ENCODE measurements around the gene SLC7A6OS. TPM values are rescaled to one million over a fixed set of nuclear protein-coding genes. Genes with fewer than 3 reads are reported as not detected.

Gene SLC7A6OS
- total RNA-seq, 1 experiment from 2014 or later = 14.2 TPM

DNA sequence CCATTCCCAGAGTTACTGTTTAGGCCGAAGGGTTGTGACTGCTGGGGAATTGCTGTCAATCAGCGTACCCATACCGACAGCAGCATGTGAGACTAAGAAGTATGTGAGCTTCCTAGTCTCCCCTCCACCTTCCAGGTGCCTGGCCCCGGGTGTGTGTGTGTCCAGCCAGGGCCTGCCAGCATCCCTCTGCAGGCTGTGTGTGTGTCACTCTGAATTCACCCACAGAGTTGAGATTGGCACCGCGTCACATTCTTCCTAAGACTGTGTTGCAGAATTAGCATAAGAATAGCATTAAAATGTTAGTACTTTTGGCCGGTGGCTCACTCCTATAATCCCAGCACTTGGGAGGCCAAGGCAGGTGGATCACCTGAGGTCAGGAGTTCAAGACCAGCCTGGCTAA is 31.9 kb upstream of the SLC7A6OS start:
- Histone ChIP-seq H3K9me3 (ENCODE audit: insufficient read depth, low read depth) (no peaks in the 10 kb centered on the region), H3F3A (ENCODE audit: insufficient read depth, low read depth) (no peaks in the 10 kb centered on the region), H3K27me3 (ENCODE audit: insufficient read depth, low read depth) (no peaks in the 10 kb centered on the region), H3K4me1 (replicated peaks; ENCODE audit: insufficient read depth) (no peaks in the 10 kb centered on the region), H4K20me1 (ENCODE audit: insufficient read depth) (no peaks in the 10 kb centered on the region; the same call in 1 of the 2 replicates), H2AFZ (no peak overlapping the region), H3K27ac (no peak overlapping the region), H3K36me3 (ENCODE audit: low read depth) (no peaks in the 10 kb centered on the region; the same call in 1 of the 2 replicates), H3K4me2 (no peak overlapping the region), H3K4me3 (no peak overlapping the region), H3K9me2 (ENCODE audit: insufficient read depth) (no peaks in the 10 kb centered on the region), H3K79me2 (ENCODE audit: low read depth) (no peaks in the 10 kb centered on the region)
- DNase-seq = no peak
- intact Hi-C loops (cut with micrococcal nuclease; ENCODE audit: unreplicated experiment) = no loop called here
- no peak for TF ChIP-seq EZH2 (IDR thresholded peaks at IDR 0.05; ENCODE audit: low read depth)
- TF ChIP-seq, protein P1, sequence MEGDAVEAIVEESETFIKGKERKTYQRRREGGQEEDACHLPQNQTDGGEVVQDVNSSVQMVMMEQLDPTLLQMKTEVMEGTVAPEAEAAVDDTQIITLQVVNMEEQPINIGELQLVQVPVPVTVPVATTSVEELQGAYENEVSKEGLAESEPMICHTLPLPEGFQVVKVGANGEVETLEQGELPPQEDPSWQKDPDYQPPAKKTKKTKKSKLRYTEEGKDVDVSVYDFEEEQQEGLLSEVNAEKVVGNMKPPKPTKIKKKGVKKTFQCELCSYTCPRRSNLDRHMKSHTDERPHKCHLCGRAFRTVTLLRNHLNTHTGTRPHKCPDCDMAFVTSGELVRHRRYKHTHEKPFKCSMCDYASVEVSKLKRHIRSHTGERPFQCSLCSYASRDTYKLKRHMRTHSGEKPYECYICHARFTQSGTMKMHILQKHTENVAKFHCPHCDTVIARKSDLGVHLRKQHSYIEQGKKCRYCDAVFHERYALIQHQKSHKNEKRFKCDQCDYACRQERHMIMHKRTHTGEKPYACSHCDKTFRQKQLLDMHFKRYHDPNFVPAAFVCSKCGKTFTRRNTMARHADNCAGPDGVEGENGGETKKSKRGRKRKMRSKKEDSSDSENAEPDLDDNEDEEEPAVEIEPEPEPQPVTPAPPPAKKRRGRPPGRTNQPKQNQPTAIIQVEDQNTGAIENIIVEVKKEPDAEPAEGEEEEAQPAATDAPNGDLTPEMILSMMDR (conservative IDR thresholded peaks at IDR 0.05) = no peak
- ChIA-PET POLR2A (ENCODE audit: unreplicated experiment) (no interaction called here), CTCF (no interaction called here)
- BruUV-seq (replicated peaks) = no TSS peak

GRCh38 chr16:68339214-68339613 is 28.5 kb upstream of the SLC7A6OS start:
- H2AFZ ChIP-seq = no peak overlapping the region
- POLR2A ChIA-PET (ENCODE audit: unreplicated experiment) = no interaction called here
- peaks cover 5% of the 10 kb centered on the region; the same call in 1 of the 2 replicates for H3K36me3 ChIP-seq (ENCODE audit: low read depth)
- TF ChIP-seq, protein P1 (conservative IDR thresholded peaks at IDR 0.05) = no peak
- no peak for TF ChIP-seq EZH2 (IDR thresholded peaks at IDR 0.05; ENCODE audit: low read depth)
- intact Hi-C loops (cut with micrococcal nuclease; ENCODE audit: unreplicated experiment) = no loop called here
- H3K4me2 ChIP-seq = no peak overlapping the region
- BruUV-seq (replicated peaks) = no TSS peak
- no peaks in the 10 kb centered on the region for H3K27me3 ChIP-seq (ENCODE audit: insufficient read depth, low read depth)
- H3K4me1 ChIP-seq (replicated peaks; ENCODE audit: insufficient read depth) = no peaks in the 10 kb centered on the region
- CTCF ChIA-PET = no interaction called here
- H3K4me3 ChIP-seq = no peak overlapping the region
- H3K27ac ChIP-seq = no peak overlapping the region
- no peaks in the 10 kb centered on the region for H3F3A ChIP-seq (ENCODE audit: insufficient read depth, low read depth)
- no peaks in the 10 kb centered on the region for H4K20me1 ChIP-seq (ENCODE audit: insufficient read depth)
- no peaks in the 10 kb centered on the region for H3K9me3 ChIP-seq (ENCODE audit: insufficient read depth, low read depth)
- DNase-seq = no peak
- H3K9me2 ChIP-seq (ENCODE audit: insufficient read depth) = no peaks in the 10 kb centered on the region
- H3K79me2 ChIP-seq (ENCODE audit: low read depth) = no peaks in the 10 kb centered on the region

DNA sequence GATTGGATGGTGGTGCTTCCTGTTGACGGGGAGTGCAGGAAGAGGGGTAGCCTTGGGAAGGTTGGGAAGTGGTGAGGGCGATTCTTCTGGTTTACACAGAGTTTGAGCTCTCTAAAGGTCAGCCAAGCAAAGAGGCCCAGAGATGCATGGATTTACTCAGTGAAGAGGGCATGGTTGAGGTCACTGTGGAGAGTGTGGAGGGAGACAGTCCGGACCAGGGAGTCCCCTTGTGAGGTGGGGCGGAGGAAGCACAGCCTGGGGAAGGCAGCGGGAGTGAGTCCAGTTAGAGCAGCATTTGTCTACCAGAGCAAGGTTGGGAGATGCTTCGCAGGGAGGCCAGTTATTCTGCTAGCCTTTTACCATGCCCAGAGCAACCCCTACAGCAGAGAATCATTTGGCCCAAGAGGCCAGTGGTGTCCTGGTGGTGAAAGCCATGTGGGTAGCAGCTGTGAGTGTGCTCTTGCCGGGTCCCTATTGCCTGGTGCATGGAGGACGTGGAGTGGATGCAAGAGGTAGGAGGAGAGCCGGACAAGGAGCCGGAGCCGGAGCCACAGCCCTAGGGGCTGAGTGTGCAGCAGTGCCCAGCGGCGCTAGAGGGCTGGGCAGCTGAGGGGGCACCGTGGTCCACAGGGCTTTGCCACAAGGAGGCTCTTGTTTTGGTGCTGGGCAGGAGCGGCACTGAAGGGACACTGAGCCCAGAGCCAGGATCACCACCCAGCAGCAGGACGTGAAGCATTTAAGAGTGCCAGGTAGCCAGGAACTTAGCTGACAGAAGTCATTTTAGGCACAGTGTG is 27.8 kb upstream of the SLC7A6OS start:
- no peaks in the 10 kb centered on the region for H3K27me3 ChIP-seq (ENCODE audit: insufficient read depth, low read depth)
- no peaks in the 10 kb centered on the region for H3F3A ChIP-seq (ENCODE audit: insufficient read depth, low read depth)
- CTCF ChIA-PET = no interaction called here
- H3K9me3 ChIP-seq (ENCODE audit: insufficient read depth, low read depth) = no peaks in the 10 kb centered on the region
- no peaks in the 10 kb centered on the region for H3K9me2 ChIP-seq (ENCODE audit: insufficient read depth)
- TF ChIP-seq, protein P1 (conservative IDR thresholded peaks at IDR 0.05) = no peak
- TF ChIP-seq EZH2 (IDR thresholded peaks at IDR 0.05; ENCODE audit: low read depth) = no peak
- intact Hi-C loops (cut with micrococcal nuclease; ENCODE audit: unreplicated experiment) = no loop called here
- POLR2A ChIA-PET (ENCODE audit: unreplicated experiment) = interaction anchor here (0.6 kb wide), 1 partner anchor 74 kb away, joined by 3 read pairs; the partner anchor contains the start of gene SLC7A6
- peaks cover 5% of the 10 kb centered on the region; the same call in 1 of the 2 replicates for H3K36me3 ChIP-seq (ENCODE audit: low read depth)
- H2AFZ ChIP-seq = no peak overlapping the region
- no peak for DNase-seq
- H3K4me2 ChIP-seq = no peak overlapping the region
- no peak overlapping the region for H3K4me3 ChIP-seq
- H4K20me1 ChIP-seq (ENCODE audit: insufficient read depth) = no peaks in the 10 kb centered on the region
- H3K27ac ChIP-seq = no peak overlapping the region
- H3K79me2 ChIP-seq (ENCODE audit: low read depth) = no peaks in the 10 kb centered on the region
- BruUV-seq (replicated peaks) = no TSS peak
- H3K4me1 ChIP-seq (replicated peaks; ENCODE audit: insufficient read depth) = no peaks in the 10 kb centered on the region
